ENCODE measurements around the gene ARID3A.
"Not testable (repeated sequence)": the region's sequence is repeated elsewhere in the genome, so short reads cannot be mapped to it uniquely, and the experiment has no call there.

Gene ARID3A, protein sequence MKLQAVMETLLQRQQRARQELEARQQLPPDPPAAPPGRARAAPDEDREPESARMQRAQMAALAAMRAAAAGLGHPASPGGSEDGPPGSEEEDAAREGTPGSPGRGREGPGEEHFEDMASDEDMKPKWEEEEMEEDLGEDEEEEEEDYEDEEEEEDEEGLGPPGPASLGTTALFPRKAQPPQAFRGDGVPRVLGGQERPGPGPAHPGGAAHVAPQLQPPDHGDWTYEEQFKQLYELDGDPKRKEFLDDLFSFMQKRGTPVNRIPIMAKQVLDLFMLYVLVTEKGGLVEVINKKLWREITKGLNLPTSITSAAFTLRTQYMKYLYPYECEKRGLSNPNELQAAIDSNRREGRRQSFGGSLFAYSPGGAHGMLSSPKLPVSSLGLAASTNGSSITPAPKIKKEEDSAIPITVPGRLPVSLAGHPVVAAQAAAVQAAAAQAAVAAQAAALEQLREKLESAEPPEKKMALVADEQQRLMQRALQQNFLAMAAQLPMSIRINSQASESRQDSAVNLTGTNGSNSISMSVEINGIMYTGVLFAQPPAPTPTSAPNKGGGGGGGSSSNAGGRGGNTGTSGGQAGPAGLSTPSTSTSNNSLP

GRCh38 chr19:925526-926322, at the start of gene ARID3A:
Gene ARID3A, plus strand, starts transcription at chr19:926035. Its CDS starts 3,494 bp downstream, at chr19:929529.
- peak; percentile 43 to 47 for DNase-seq (ENCODE audit: low read depth in 2 of 2)

- DNase-seq (ENCODE audit: low read depth in 2 of 2) = no peak
Measured at GRCh38 chr19:876089-876488, 49.7 kb upstream of the ARID3A start.

DNA sequence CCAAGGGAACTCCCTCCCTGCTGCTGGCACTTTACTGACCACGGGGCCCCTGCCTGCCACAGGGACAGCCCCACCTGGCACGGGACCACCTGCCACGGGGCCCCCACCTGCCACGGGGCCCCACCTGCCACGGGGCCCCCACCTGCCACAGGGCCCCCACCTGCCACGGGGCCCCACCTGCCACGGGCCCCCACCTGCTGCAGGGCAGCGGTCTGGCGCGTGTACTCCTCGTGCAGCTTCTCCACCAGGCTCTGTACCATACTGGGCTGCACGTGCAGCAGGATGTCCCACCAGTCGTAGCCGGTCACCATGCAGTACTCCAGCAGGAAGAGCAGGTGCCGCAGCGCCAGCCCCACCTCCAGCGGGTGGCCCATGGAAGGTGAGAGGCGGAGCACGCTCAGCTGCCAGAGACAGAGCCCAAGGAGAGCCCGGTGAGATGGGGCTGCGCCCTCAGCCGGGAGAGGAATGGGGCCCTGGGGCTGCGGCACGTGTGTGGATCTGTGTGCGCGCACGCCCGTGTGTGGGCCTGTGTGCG, 49.0 kb upstream of the ARID3A start:
- DNase-seq (ENCODE audit: low read depth in 2 of 2) = no peak

GRCh38 chr19:877992-878660, 47.7 kb upstream of the ARID3A start:
- not testable (repeated sequence) for DNase-seq (ENCODE audit: low read depth in 2 of 2)

DNA sequence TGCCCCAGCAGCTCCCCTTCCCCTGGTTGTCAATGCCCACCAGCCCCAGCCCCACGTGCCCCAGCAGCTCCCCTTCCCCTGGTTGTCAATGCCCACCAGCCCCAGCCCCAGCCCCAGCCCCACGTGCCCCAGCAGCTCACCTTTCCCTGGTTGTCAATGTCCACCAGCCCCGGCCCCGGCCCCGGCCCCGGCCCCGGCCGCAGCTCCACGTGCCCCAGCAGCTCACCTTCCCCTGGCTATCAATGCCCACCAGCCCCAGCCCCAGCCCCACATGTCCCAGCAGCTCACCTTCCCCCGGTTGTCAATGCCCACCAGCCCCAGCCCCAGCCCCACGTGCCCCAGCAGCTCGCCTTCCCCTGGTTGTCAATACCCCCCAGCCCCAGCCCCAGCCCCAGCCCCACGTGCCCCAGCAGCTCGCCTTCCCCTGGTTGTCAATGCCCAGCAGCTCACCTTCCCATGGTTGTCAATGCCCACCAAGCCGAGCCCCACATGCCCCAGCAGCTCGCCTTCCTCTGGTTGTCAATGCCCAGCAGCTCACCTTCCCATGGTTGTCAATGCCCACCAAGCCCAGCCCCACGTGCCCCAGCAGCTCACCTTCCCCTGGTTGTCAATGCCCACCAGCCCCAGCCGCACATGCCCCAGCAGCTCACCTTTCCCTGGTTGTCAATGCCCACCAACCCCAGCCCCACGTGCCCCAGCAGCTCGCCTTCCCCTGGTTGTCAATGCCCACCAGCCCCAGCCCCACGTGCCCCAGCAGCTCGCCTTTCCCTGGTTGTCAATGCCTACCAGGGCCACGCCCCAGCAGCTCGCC, 46.9 kb upstream of the ARID3A start:
- DNase-seq (ENCODE audit: low read depth in 2 of 2) = not testable (repeated sequence)

GRCh38 chr19:879711-880438, 46.0 kb upstream of the ARID3A start:
- no peak for DNase-seq (ENCODE audit: low read depth in 2 of 2)

DNA sequence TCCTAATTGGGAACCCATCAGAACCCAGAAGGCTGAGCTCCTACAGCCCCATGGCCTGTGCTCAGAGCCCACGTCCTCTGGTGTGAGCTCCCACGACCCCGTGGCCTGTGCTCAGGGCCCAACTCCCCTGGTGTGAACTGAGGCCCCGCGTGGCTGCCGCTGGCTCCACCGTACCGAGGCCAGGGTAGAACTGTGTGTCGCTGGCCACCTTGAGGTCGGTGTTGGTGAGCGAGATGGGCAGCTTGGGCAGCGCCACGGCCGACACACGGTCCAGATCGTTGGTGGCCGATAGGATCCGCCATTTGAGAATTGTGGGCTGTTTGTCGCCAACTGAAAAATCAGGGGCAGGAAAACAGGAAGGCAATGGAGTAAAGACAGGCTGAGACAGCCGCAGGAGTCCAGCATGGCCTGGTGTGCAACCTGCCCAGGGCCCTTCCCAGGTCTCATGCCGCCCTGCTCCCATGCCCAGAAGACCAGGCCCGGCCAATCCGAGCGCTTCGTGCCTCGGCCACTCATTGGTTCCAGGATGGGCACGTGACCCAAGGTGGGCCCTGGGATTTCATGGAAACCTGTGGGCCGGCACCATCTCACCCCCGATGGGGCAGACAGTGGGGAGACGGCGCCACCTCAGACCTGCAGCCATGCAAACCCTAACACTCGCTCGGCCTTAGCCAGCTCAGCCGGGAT, 44.3 kb upstream of the ARID3A start:
- DNase-seq (ENCODE audit: low read depth in 2 of 2) = no peak

DNA sequence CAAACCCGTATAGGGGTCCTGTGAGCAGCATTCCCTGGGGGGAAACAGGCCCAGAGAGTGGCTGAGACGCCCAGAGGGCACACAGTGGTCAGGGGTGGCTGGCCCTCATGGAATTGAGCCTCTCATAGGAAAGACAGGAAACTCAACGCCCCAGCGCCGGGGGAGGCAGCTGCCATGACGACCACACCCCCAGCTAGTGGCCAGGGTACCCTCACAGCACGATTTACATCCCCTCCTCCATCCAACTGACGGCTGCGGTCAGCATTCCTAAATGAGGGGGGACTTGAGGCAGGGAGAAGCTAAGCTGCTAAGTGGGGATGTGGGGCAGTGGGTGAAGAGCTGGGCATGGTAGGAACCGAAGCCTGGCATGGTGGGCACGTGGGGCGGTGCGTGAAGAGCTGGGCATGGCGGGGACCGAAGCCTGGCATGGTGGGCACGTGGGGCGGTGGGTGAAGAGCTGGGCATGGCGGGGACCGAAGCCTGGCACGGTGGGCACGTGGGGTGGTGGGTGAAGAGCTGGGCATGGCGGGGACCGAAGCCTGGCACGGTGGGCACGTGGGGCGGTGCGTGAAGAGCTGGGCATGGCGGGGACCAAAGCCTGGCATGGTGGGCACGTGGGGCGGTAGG, 42.9 kb upstream of the ARID3A start:
- no peak for DNase-seq (ENCODE audit: low read depth in 2 of 2)

DNA sequence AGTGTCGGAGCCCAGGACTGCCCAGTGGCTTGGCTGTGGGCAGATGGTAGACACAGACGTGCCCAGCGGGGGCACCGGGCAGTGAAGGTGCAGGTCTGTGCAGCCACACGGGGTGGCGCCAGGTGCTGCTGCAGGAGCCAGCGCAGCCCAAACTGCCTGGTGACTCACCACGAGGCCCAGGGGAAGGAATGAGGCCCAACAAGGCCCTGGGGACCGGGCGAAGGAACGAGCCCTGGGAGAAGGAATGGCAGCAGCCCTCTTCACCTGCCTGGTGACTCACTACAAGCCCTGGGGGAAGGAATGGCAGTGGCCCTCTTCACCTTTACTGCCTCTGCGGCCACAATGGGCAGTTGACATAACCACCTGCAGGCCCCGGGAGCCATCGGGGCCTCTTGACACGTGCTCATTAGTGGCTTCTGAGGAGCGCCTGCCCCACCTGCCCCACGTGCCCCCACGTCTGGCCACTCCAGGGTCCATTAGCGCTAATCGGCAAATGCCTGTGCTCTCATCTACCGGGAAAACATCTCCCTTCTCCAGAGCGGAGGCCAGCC, 42.1 kb upstream of the ARID3A start:
- no peak for DNase-seq (ENCODE audit: low read depth in 2 of 2)

DNA sequence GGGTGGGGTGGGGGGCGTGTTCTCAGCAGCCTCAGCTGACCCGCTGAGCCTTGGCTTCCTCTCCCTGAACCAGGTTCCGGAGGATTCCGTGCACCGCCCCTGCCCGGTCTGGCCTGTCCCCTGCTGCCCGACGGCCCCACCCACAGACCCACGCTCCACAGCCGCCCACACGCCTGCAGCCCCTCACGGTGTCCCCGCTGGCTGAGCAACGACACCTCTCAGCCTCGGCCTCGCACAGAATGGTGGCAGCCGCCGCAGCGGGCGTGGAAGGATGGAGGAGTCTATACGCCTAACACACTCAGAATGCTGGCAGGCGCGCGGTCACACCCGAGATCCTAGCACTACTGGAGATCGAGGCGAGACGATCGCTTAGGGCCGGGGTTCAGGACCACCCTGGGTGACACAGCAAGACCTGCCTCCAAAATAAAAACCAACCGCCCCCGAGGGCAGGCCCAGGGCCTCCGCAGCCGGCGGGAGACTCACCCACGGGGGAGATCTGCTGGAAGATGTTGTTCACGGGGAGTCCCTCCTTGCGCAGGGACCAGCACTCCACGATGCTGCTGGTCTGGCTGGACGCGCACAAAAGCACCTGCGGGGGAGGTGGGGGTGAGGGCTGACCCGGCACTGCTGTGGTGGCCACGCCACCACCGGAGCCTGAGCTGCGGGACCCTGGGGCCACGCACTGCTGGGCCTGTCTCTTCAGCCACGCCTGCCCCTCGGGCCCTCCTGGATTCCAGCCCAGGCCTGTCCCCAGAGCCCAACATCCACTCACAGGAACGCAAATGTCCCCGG, 41.2 kb upstream of the ARID3A start:
- DNase-seq (ENCODE audit: low read depth in 2 of 2) = no peak

DNA sequence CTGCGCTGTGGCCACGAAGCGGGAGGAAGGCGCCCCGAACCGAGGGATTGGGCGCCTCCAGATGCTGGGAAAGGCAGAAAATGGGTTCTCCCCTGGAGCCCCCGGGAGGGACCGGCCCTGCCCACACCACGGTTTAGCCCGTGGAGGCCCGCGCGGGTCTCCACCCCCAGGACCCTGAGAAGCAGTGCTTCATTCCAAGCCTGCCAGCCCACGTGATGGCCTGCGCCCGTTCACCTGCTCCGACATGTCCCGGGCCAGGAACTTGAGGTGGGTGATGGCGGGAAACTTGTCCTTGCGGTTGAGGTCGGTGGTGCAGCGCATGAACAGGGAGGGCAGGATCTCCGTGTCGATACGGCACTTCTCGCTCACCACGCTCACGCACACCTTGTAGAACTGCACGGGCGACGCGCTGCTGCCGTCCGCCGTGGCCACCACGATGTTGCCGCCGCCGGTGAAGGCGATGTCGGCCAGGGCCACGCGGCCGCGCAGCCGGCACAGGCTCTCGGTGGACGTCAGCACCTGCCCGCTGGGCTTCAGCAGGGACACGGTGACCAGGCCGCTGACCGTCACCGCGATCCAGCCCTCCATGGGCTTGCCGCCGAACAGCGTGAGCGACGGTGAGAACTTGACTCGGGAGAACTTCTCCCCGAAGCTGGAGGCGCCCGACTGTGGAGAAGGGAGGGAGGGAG, 40.2 kb upstream of the ARID3A start:
- DNase-seq (ENCODE audit: low read depth in 2 of 2) = no peak

- DNase-seq (ENCODE audit: low read depth in 2 of 2) = no peak
Measured at GRCh38 chr19:887072-887471, 38.8 kb upstream of the ARID3A start.

DNA sequence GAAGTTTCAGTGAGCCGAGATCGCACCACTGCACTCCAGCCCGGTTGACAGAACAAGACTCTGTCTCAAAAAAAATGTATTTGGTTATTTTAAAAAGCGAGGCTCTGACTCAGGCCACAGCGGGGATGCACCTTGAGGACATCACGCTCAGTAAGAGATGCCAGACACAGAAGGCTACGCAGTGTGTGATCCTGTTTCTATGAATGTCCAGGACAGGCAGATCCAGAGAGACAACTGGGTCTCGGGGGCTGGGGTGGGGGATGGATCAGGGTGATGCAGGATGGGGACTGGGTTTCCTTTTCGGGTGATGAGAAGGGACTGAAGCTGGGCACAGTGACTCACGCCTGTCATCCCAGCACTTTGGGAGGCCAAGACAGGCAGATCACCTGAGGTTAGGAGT, 38.2 kb upstream of the ARID3A start:
- DNase-seq (ENCODE audit: low read depth in 2 of 2) = no peak

- no peak for DNase-seq (ENCODE audit: low read depth in 2 of 2)
Measured at GRCh38 chr19:888581-889385, 37.1 kb upstream of the ARID3A start.

GRCh38 chr19:889662-890295, 36.1 kb upstream of the ARID3A start:
- no peak for DNase-seq (ENCODE audit: low read depth in 2 of 2)

GRCh38 chr19:890831-891230, 35.0 kb upstream of the ARID3A start:
- no peak for DNase-seq (ENCODE audit: low read depth in 2 of 2)

Data from activated CD8-positive, alpha-beta memory T cell treated with anti-CD3 and anti-CD28 coated beads for 4 hours (primary cell).